HG03439 (cell line): ENCODE measurements around the gene KCNIP3.
"Not testable (repeated sequence)": the region's sequence is repeated elsewhere in the genome, so short reads cannot be mapped to it uniquely, and the experiment has no call there.

ENCODE experiments used
- ATAC-seq: cut with Tn5 transposase; IDR thresholded peaks from one replicate; pipeline ENCODE4 v1.9.1; 2021; ENCODE audit warnings: mild to moderate bottlenecking, moderate library complexity; ENCODE audit not compliant: unreplicated experiment

Gene KCNIP3

GRCh38 chr2:95345563-95346230 lies 48.5 kb downstream of the KCNIP3 start:
- no peak for ATAC-seq

GRCh38 chr2:95346231-95346737 lies 49.1 kb downstream of the KCNIP3 start:
- no peak for ATAC-seq

GRCh38 chr2:95346738-95347671 lies 49.9 kb downstream of the KCNIP3 start:
- ATAC-seq = no peak

DNA sequence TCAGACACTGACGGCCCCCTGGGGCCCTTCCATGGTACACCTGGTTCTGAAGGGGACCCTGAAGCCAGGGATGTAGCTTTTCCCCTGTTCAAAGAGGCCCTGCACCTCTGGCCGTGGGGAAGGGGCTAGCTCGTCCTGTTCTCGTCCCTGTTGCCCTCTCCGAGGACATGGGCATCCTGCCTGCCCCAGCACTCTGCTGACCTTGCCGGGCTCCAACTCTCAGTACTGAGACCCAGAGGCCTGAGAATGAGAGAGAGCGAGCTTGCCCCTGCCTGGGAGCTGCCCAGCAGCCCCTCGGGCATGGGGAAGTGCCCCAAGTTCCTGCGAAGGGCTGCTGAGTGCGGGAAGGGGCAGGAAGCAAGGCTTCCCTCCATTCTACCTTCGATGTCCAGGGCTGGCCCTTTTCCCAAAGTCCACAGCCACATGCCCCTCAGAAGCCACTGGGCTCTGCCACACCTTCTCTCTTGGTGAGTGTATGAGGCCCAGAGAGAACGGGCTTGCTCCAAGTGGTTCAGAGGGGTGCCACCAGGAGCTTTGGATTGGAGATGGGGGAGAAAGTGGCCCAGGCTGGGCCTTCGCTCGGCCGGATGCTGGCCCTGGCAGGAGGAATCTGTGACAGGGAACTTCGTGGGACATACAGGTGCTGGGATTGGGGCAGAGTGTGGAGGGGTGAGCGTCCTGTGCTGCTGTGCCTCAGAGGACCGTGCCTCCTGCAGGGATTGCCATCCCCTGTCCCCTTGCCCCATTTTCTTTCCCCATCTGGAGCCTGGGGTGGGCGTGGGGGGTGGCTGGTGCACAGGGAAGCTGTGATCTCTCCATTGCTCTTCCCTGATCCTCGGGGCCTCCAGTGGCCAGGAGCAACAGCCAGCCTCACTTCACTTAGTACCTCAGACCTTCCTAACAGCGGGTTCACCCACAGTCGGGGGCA lies 50.8 kb downstream of the KCNIP3 start:
- ATAC-seq = no peak

GRCh38 chr2:95348609-95349567 lies 51.7 kb downstream of the KCNIP3 start:
- no peak for ATAC-seq

- ATAC-seq = no peak
Observed at GRCh38 chr2:95349568-95350322, 52.6 kb downstream of the KCNIP3 start.

DNA sequence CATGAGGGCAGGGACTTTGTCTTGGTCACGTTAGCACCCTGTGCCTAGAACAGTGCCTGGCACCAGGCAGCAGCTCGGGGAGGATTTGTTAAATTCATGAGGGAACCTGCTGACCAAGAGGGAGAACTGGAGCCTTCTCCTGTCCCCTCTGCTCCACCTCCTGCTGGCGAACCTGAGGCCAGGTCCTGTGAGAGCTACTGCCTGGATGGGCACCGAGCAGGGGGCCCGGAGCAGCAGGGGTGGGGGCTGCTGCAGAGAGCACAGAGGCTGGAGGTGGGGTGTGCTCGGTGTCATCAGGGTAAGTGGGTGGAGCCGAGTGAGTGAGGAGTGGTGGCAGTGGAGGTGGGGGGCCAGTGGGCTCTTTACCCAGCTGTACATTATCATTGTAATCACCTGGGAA lies 53.2 kb downstream of the KCNIP3 start:
- ATAC-seq = no peak

DNA sequence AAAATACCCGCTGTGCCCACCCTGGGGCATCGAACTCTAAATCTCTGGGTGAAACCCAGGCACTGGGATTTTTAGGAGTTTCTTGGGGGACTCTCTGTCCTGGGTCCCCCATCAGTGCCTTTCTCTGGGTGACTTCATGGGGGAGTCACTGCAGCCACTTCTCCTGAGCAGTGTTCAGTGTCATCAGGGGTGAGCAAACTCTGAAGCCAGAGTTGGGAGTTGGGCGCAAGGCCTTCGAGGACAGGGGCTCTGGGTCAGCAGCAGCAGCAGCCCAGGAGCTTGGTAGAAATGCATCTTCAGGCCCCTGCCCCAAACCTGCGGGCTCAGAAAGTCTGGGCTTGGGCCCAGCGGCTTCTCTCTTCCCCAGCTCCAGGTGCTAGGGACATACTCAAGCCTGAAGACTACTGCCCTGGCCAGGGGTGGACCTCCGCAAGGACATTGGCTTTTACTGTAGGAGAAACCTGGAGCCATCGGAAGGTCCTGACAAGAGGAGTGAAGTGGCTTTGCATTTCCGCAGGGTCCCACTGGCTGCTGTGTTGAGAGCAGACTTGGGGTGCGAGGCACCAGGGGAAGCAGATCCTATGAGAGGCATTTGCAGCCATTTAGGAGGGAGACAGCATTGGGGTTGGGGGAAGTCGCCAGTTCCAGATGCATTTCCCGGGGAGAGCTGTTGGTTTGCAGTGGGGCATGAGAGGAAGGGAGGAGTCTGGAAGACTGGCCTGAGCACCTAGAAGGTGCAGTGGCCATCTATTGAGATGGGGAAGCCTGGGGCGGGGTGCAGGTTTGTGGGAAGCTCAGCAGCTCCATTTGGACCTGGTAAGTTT lies 53.8 kb downstream of the KCNIP3 start:
- ATAC-seq = no peak

DNA sequence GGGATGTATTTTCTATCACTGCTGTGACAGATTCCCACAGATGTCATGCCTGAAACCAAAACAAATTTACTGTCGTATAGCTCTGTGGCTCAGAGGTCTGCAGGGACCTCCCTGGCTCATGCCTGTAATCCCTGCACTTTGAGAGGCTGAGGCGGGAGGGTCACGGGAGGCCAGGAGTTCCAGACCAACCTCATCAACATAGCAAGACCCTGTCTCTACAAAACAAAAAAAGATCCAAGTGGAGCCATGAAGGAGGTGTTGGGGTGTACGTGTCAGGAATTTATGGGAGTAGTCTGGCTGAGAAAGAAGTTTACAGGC lies 54.4 kb downstream of the KCNIP3 start:
- no peak for ATAC-seq

GRCh38 chr2:95352310-95353054 lies 55.3 kb downstream of the KCNIP3 start:
- no peak for ATAC-seq

- no peak for ATAC-seq
Observed at GRCh38 chr2:95353055-95353575, 56.0 kb downstream of the KCNIP3 start.

GRCh38 chr2:95353613-95354468 lies 56.7 kb downstream of the KCNIP3 start:
- ATAC-seq = no peak

DNA sequence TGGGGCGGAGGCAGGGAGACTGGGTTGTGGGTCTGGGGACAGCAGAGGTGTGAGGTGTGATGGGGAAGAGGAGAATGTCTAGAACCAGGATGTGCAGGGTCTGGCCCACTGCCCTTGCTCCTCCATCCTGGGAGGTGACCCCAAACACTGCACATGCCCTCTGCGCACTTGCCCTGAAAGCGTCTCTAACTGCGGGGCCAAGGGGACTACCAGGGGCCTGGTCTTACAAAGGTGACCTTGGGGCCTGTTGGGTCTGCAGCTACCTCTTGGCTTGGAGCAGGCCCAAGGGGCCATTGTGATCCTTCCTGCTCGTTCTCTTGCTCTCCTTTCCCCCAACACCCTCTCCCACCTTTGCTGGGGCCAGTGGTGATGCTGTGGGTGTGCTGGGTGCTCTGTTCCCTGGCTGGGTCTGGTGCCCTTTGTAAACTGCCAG lies 57.3 kb downstream of the KCNIP3 start:
- ATAC-seq = no peak

DNA sequence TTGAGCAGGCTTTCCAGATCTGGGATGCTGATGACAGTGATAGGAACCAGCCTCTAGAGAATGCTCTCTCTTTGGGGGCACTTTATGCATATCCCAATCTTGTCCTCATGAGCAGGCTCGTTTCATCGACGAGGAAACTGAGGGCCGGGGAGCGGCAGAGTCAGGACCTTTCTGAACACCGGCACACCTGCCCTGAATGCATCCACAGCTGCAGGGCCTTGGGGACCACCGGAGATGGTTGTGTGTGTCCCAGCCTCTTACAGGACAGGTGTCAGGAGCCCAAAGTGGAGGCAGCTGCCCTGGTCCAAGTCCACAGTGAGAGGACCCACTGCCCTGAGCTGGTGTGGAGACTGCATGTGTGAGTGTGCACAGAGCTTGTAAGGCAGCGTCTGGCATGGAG lies 57.8 kb downstream of the KCNIP3 start:
- no peak for ATAC-seq

GRCh38 chr2:95355486-95355885 lies 58.3 kb downstream of the KCNIP3 start:
- ATAC-seq = not testable (repeated sequence)
